Gastrocnemius medialis (tissue), 4 donors: ENCODE results near the gene DNAJB6.
A peak's percentile ranks its signal among the peaks of the same experiment; 100 is the strongest.

Source experiments
- CTCF ChIP-seq, 5 experiments: fragments of 450-650 bp in 3 of 5; fragments of 200-600 bp in 2 of 5; sonication (generic) in 2 of 5; IDR thresholded peaks in 4 of 5; conservative IDR thresholded peaks in 1 of 5; 1 replicate in 4 of 5; 2 replicates in 1 of 5; pipeline ENCODE4 v1.5.1; 2016 to 2019; ENCODE audit warnings: antibody characterized with exemption in 5 of 5, mild to moderate bottlenecking in 3 of 5, moderate library complexity in 3 of 5
- POLR2A ChIP-seq, 2 donors: fragments of 450-650 bp; IDR thresholded peaks; one replicate each; pipeline ENCODE4 v1.6.1; 2017; ENCODE audit warnings: antibody characterized with exemption in 2 of 2, mild to moderate bottlenecking in 2 of 2, moderate library complexity in 2 of 2

GRCh38 chr7:157405914-157406810 is 69.4 kb downstream of the DNAJB6 start:
- TF ChIP-seq POLR2A (IDR thresholded peaks at IDR 0.05) (no peak), CTCF (IDR thresholded peaks at IDR 0.05 in 4 of 5, conservative IDR thresholded peaks at IDR 0.05 in 1 of 5) (peak; percentile 33 to 67 (median 50))
